ENCODE data around the gene GRB7. TPM values are rescaled to one million over a fixed set of nuclear protein-coding genes. Genes with fewer than 3 reads are reported as not detected.
"Not testable (repeated sequence)": the region's sequence is repeated elsewhere in the genome, so short reads cannot be mapped to it uniquely, and the experiment has no call there.

Gene GRB7
- total RNA-seq, 2 experiments from 2014 or later = 0.37 TPM; not detected in 1

- H3K27ac Mint-ChIP-seq = no peak overlapping the region
- H3K36me3 Mint-ChIP-seq (ENCODE audit: low read depth) = no peaks in the 10 kb centered on the region
- ATAC-seq = no peak
- no peak overlapping the region for H3K4me3 Mint-ChIP-seq
- ChIA-PET POLR2A (no interaction called here), CTCF (interaction anchor here (1.5 to 1.7 kb wide), 2 partner anchors 16 to 125 kb away, joined by 3 to 4 read pairs; partner anchors contain the start of gene MIEN1)
- H3K27me3 Mint-ChIP-seq (ENCODE audit: low read depth) = peaks cover 4% of the 10 kb centered on the region
- no peaks in the 10 kb centered on the region for H3K9me3 Mint-ChIP-seq (ENCODE audit: insufficient read depth)
- no peak for DNase-seq
- H3K4me1 Mint-ChIP-seq (ENCODE audit: low read depth) = peaks cover 3% of the 10 kb centered on the region
These were observed 8.4 kb downstream of the GRB7 start for GRCh38 chr17:39746145-39746461.

GRCh38 chr17:39747745-39748144, 10.0 kb downstream of the GRB7 start:
- Mint-ChIP-seq H3K27ac (no peak overlapping the region), H3K36me3 (ENCODE audit: low read depth) (no peaks in the 10 kb centered on the region), H3K4me3 (no peak overlapping the region), H3K9me3 (ENCODE audit: insufficient read depth) (no peaks in the 10 kb centered on the region), H3K27me3 (ENCODE audit: low read depth) (peaks cover 4% of the 10 kb centered on the region), H3K4me1 (ENCODE audit: low read depth) (peaks cover 8% of the 10 kb centered on the region)
- POLR2A ChIA-PET = interaction anchor here (0.7 kb wide), 1 partner anchor 182 kb away, joined by 3 read pairs; no protein-coding TSS in a partner anchor
- CTCF ChIA-PET = no interaction called here
- DNase-seq = no peak
- no peak for ATAC-seq

GRCh38 chr17:39748444-39749034, 10.8 kb downstream of the GRB7 start:
- DNase-seq; POLR2A ChIA-PET; H3K4me3 Mint-ChIP-seq; H3K9me3 Mint-ChIP-seq (ENCODE audit: insufficient read depth); H3K27ac Mint-ChIP-seq; H3K27me3 Mint-ChIP-seq (ENCODE audit: low read depth); ATAC-seq; H3K36me3 Mint-ChIP-seq (ENCODE audit: low read depth): not testable (repeated sequence)
- CTCF ChIA-PET = interaction anchor here (1.3 to 2.3 kb wide), 4 partner anchors 35 to 127 kb away, joined by 3 to 9 read pairs (median 6); no protein-coding TSS in a partner anchor
- H3K4me1 Mint-ChIP-seq (ENCODE audit: low read depth) = peaks cover 16% of the 10 kb centered on the region

GRCh38 chr17:39750131-39751015, 12.6 kb downstream of the GRB7 start:
- H3K27ac Mint-ChIP-seq = no peak overlapping the region
- ATAC-seq (no peak), DNase-seq (no peak)
- H3K4me3 Mint-ChIP-seq = no peak overlapping the region
- no peaks in the 10 kb centered on the region for H3K36me3 Mint-ChIP-seq (ENCODE audit: low read depth)
- H3K27me3 Mint-ChIP-seq (ENCODE audit: low read depth) = peaks cover 4% of the 10 kb centered on the region
- H3K4me1 Mint-ChIP-seq (ENCODE audit: low read depth) = peaks cover 23% of the 10 kb centered on the region
- ChIA-PET POLR2A (no interaction called here), CTCF (interaction anchor here (2.1 to 4.6 kb wide), 3 partner anchors 20 to 129 kb away, joined by 8 to 34 read pairs (median 9); partner anchors contain the start of gene MIEN1)
- no peaks in the 10 kb centered on the region for H3K9me3 Mint-ChIP-seq (ENCODE audit: insufficient read depth)

GRCh38 chr17:39751016-39751543, 13.3 kb downstream of the GRB7 start:
- H3K9me3 Mint-ChIP-seq (ENCODE audit: insufficient read depth) = no peaks in the 10 kb centered on the region
- no peak overlapping the region for H3K27ac Mint-ChIP-seq
- no peaks in the 10 kb centered on the region for H3K36me3 Mint-ChIP-seq (ENCODE audit: low read depth)
- ATAC-seq (no peak), DNase-seq (no peak)
- H3K4me1 Mint-ChIP-seq (ENCODE audit: low read depth) = peaks cover 30% of the 10 kb centered on the region
- H3K4me3 Mint-ChIP-seq = no peak overlapping the region
- peaks cover 4% of the 10 kb centered on the region for H3K27me3 Mint-ChIP-seq (ENCODE audit: low read depth)
- ChIA-PET CTCF (interaction anchor here (4.6 kb wide), 1 partner anchor 21 kb away, joined by 34 read pairs; the partner anchor contains the start of gene MIEN1), POLR2A (interaction anchor here (7.6 kb wide), 1 partner anchor 111 kb away, joined by 42 read pairs; the partner anchor contains the start of gene IKZF3)

- no peaks in the 10 kb centered on the region for H3K36me3 Mint-ChIP-seq (ENCODE audit: low read depth)
- DNase-seq (no peak), ATAC-seq (no peak)
- ChIA-PET POLR2A (interaction anchor here (7.6 kb wide), 1 partner anchor 111 kb away, joined by 42 read pairs; the partner anchor contains the start of gene IKZF3), CTCF (interaction anchor here (4.6 to 5.5 kb wide), 2 partner anchors 22 to 130 kb away, joined by 34 to 81 read pairs; partner anchors contain the start of gene MIEN1)
- H3K27me3 Mint-ChIP-seq (ENCODE audit: low read depth) = peaks cover 4% of the 10 kb centered on the region
- no peak overlapping the region for H3K27ac Mint-ChIP-seq
- no peaks in the 10 kb centered on the region for H3K9me3 Mint-ChIP-seq (ENCODE audit: insufficient read depth)
- H3K4me3 Mint-ChIP-seq = no peak overlapping the region
- H3K4me1 Mint-ChIP-seq (ENCODE audit: low read depth) = peaks cover 35% of the 10 kb centered on the region
These were observed 13.9 kb downstream of the GRB7 start for GRCh38 chr17:39751637-39752036.

GRCh38 chr17:39752241-39752881, 14.6 kb downstream of the GRB7 start:
- H3K4me3 Mint-ChIP-seq = peak overlapping the region; percentile 54
- CTCF ChIA-PET = interaction anchor here (1.6 to 5.5 kb wide), 6 partner anchors 22 to 204 kb away, joined by 4 to 81 read pairs (median 13); partner anchors contain the start of gene MIEN1
- POLR2A ChIA-PET = interaction anchor here (3.8 to 7.6 kb wide), 2 partner anchors 22 to 110 kb away, joined by 18 to 42 read pairs; partner anchors contain the start of genes IKZF3 and MIEN1
- ATAC-seq (no peak), DNase-seq (no peak)
- no peaks in the 10 kb centered on the region for H3K36me3 Mint-ChIP-seq (ENCODE audit: low read depth)
- H3K9me3 Mint-ChIP-seq (ENCODE audit: insufficient read depth) = no peaks in the 10 kb centered on the region
- H3K27ac Mint-ChIP-seq = peak overlapping the region; percentile 69
- peaks cover 43% of the 10 kb centered on the region for H3K4me1 Mint-ChIP-seq (ENCODE audit: low read depth)
- peaks cover 4% of the 10 kb centered on the region for H3K27me3 Mint-ChIP-seq (ENCODE audit: low read depth)

GRCh38 chr17:39753514-39754160, 15.9 kb downstream of the GRB7 start:
- H3K9me3 Mint-ChIP-seq (ENCODE audit: insufficient read depth) = no peaks in the 10 kb centered on the region
- ATAC-seq = peak; percentile 35
- peak; percentile 70 for DNase-seq
- peak overlapping the region; percentile 79 for H3K4me3 Mint-ChIP-seq
- H3K27ac Mint-ChIP-seq = peak overlapping the region; percentile 91
- peaks cover 55% of the 10 kb centered on the region for H3K4me1 Mint-ChIP-seq (ENCODE audit: low read depth)
- POLR2A ChIA-PET = interaction anchor here (0.6 to 7.6 kb wide), 7 partner anchors 13 to 158 kb away, joined by 3 to 42 read pairs (median 5); partner anchors contain the start of genes IKZF3, MIEN1 and STARD3
- H3K36me3 Mint-ChIP-seq (ENCODE audit: low read depth) = peaks cover 2% of the 10 kb centered on the region
- CTCF ChIA-PET = interaction anchor here (0.6 to 5.5 kb wide), 20 partner anchors 24 to 556 kb away, joined by 3 to 81 read pairs (median 5); partner anchors contain the start of genes CACNB1, IKZF3 and MIEN1
- H3K27me3 Mint-ChIP-seq (ENCODE audit: low read depth) = peaks cover 4% of the 10 kb centered on the region

GRCh38 chr17:39754161-39754957, 16.6 kb downstream of the GRB7 start:
- Mint-ChIP-seq H3K4me1 (ENCODE audit: low read depth) (peaks cover 63% of the 10 kb centered on the region), H3K9me3 (ENCODE audit: insufficient read depth) (no peaks in the 10 kb centered on the region), H3K36me3 (ENCODE audit: low read depth) (peaks cover 4% of the 10 kb centered on the region), H3K27ac (peak overlapping the region; percentile 83), H3K27me3 (ENCODE audit: low read depth) (no peaks in the 10 kb centered on the region), H3K4me3 (peak overlapping the region; percentile 79)
- ChIA-PET POLR2A (interaction anchor here (0.6 to 7.6 kb wide), 20 partner anchors 12 to 186 kb away, joined by 3 to 42 read pairs (median 5); partner anchors contain the start of genes IKZF3, MIEN1 and STARD3), CTCF (interaction anchor here (0.7 to 5.5 kb wide), 28 partner anchors 15 to 557 kb away, joined by 3 to 81 read pairs (median 6); partner anchors contain the start of genes CACNB1, IKZF3, MIEN1 and PSMD3)
- ATAC-seq (peak; percentile 85), DNase-seq (peak; percentile 97)

All from activated CD8-positive, alpha-beta T cell treated with anti-CD3 and anti-CD28 coated beads, Interleukin-2, amount 10 ng/mL, durations not matched to agents 7 days and 5 days (primary cell).